IPS DF 6.9 (cell line): Measurements from ENCODE around the gene USP2.

ENCODE experiments used
- DNase-seq: peaks from one replicate; pipeline ENCODE4 v3.0.0-alpha.2; 2013; ENCODE audit warnings: low read depth, low spot score
- H3K27ac ChIP-seq: one replicate; pipeline ENCODE4 v1.5.1; 2013; ENCODE audit warnings: low read length, control low read depth
- H3K27me3 ChIP-seq: 2 replicates; pipeline ENCODE4 v1.6.1; 2013; ENCODE audit warnings: mild to moderate bottlenecking, low read length; ENCODE audit not compliant: control insufficient read depth, insufficient read depth
- H3K36me3 ChIP-seq: 2 replicates; pipeline ENCODE4 v1.6.1; 2013; ENCODE audit warnings: low read length; ENCODE audit not compliant: control insufficient read depth, insufficient read depth
- H3K4me1 ChIP-seq: 2 replicates; pipeline ENCODE4 v1.6.1; 2013; ENCODE audit warnings: low read length; ENCODE audit not compliant: control insufficient read depth, insufficient read depth
- H3K4me3 ChIP-seq: 2 replicates; pipeline ENCODE4 v1.5.1; 2013; ENCODE audit warnings: mild to moderate bottlenecking, low read length
- H3K9me3 ChIP-seq: 2 replicates; pipeline ENCODE4 v1.6.1; 2013; ENCODE audit warnings: low read length, inconsistent platforms; ENCODE audit not compliant: control insufficient read depth, insufficient read depth
- WGBS: extraction: QIAGEN DNeasy Blood & Tissue Kit; methylation state at CpG from one replicate; pipeline ENCODE4 v1.1.7; 2013; ENCODE audit warnings: mixed read lengths, missing lambda C conversion rate; ENCODE audit not compliant: insufficient read length, insufficient coverage; 5-methylcytosine and 5-hydroxymethylcytosine counted together

Gene USP2

GRCh38 chr11:119351232-119351631 lies 30.3 kb downstream of the USP2 start:
- Histone ChIP-seq H3K27ac (no peak overlapping the region), H3K4me1 (no peaks in the 10 kb centered on the region), H3K27me3 (no peaks in the 10 kb centered on the region), H3K4me3 (no peak overlapping the region), H3K9me3 (no peaks in the 10 kb centered on the region), H3K36me3 (no peaks in the 10 kb centered on the region)
- no CpG with 5 or more reads among the region's 2 CpGs for WGBS
- DNase-seq: no peak

- Histone ChIP-seq H3K36me3 (no peaks in the 10 kb centered on the region), H3K4me1 (no peaks in the 10 kb centered on the region), H3K27ac (no peak overlapping the region), H3K27me3 (no peaks in the 10 kb centered on the region), H3K9me3 (no peaks in the 10 kb centered on the region), H3K4me3 (no peak overlapping the region)
- DNase-seq: no peak
- no CpG with 5 or more reads among the region's 6 CpGs for WGBS
These were observed 31.2 kb downstream of the USP2 start for GRCh38 chr11:119350302-119350701.

GRCh38 chr11:119347940-119348605 lies 33.4 kb downstream of the USP2 start:
- no CpG with 5 or more reads among the region's 16 CpGs for WGBS
- Histone ChIP-seq H3K4me3 (no peak overlapping the region), H3K4me1 (no peaks in the 10 kb centered on the region), H3K9me3 (no peaks in the 10 kb centered on the region), H3K27me3 (no peaks in the 10 kb centered on the region), H3K27ac (no peak overlapping the region), H3K36me3 (no peaks in the 10 kb centered on the region)
- DNase-seq: no peak

GRCh38 chr11:119347242-119347641 lies 34.2 kb downstream of the USP2 start:
- H3K27ac ChIP-seq: no peak overlapping the region
- no peaks in the 10 kb centered on the region for H3K36me3 ChIP-seq
- H3K4me3 ChIP-seq: no peak overlapping the region
- no peaks in the 10 kb centered on the region for H3K4me1 ChIP-seq
- H3K9me3 ChIP-seq: no peaks in the 10 kb centered on the region
- H3K27me3 ChIP-seq: no peaks in the 10 kb centered on the region
- no CpG with 5 or more reads among the region's 2 CpGs for WGBS
- no peak for DNase-seq

- no peak for DNase-seq
- Histone ChIP-seq H3K27ac (no peak within 1 kb of the TSS), H3K9me3 (no peaks in the 10 kb centered on the region), H3K4me1 (0 out of 2 replicates have a peak, but pooled peaks cover 2% of the 10 kb centered on the region), H3K4me3 (no peak within 1 kb of the TSS), H3K36me3 (no peaks in the 10 kb centered on the region), H3K27me3 (peaks cover 5% of the 10 kb centered on the region; the same call in 1 of the 2 replicates)
- WGBS: no CpG with 5 or more reads among the region's 6 CpGs
These were observed 34.9 kb downstream of the USP2 start, which contains the start of gene MFRP for GRCh38 chr11:119346605-119347004. Gene MFRP, minus strand, starts transcription at chr11:119346705. Its CDS starts 192 bp downstream, at chr11:119346513.

GRCh38 chr11:119345685-119346084 lies 35.8 kb downstream of the USP2 start:
- H3K36me3 ChIP-seq: no peaks in the 10 kb centered on the region
- peaks cover 12% of the 10 kb centered on the region; the same call in 1 of the 2 replicates for H3K27me3 ChIP-seq
- no CpG with 5 or more reads among the region's 12 CpGs for WGBS
- H3K4me1 ChIP-seq: peaks cover 5% of the 10 kb centered on the region; the same call in 1 of the 2 replicates
- H3K4me3 ChIP-seq: no peak overlapping the region
- no peak overlapping the region for H3K27ac ChIP-seq
- H3K9me3 ChIP-seq: no peaks in the 10 kb centered on the region
- no peak for DNase-seq

- DNase-seq: no peak
- Histone ChIP-seq H3K27me3 (peaks cover 12% of the 10 kb centered on the region; the same call in 1 of the 2 replicates), H3K4me1 (peaks cover 5% of the 10 kb centered on the region), H3K4me3 (no peak overlapping the region), H3K9me3 (no peaks in the 10 kb centered on the region), H3K27ac (no peak overlapping the region), H3K36me3 (no peaks in the 10 kb centered on the region)
- no CpG with 5 or more reads among the region's 14 CpGs for WGBS
These were observed 37.0 kb downstream of the USP2 start for GRCh38 chr11:119344291-119345010.

GRCh38 chr11:119343726-119344125 lies 37.8 kb downstream of the USP2 start:
- peaks cover 16% of the 10 kb centered on the region for H3K27me3 ChIP-seq
- DNase-seq: no peak
- no peak overlapping the region for H3K4me3 ChIP-seq
- peaks cover 10% of the 10 kb centered on the region for H3K4me1 ChIP-seq
- H3K27ac ChIP-seq: no peak overlapping the region
- WGBS: no CpG with 5 or more reads among the region's 7 CpGs
- no peaks in the 10 kb centered on the region for H3K9me3 ChIP-seq
- no peaks in the 10 kb centered on the region for H3K36me3 ChIP-seq

GRCh38 chr11:119342362-119343130 lies 38.9 kb downstream of the USP2 start:
- Histone ChIP-seq H3K4me3 (no peak overlapping the region), H3K36me3 (no peaks in the 10 kb centered on the region), H3K27ac (no peak overlapping the region), H3K4me1 (peaks cover 11% of the 10 kb centered on the region), H3K9me3 (no peaks in the 10 kb centered on the region), H3K27me3 (peaks cover 16% of the 10 kb centered on the region)
- no CpG with 5 or more reads among the region's 10 CpGs for WGBS
- DNase-seq: no peak

- Histone ChIP-seq H3K27ac (no peak overlapping the region), H3K36me3 (no peaks in the 10 kb centered on the region), H3K27me3 (peaks cover 16% of the 10 kb centered on the region), H3K4me1 (peaks cover 12% of the 10 kb centered on the region), H3K4me3 (no peak overlapping the region), H3K9me3 (no peaks in the 10 kb centered on the region)
- DNase-seq: no peak
- no CpG with 5 or more reads among the region's 7 CpGs for WGBS
These were observed 39.5 kb downstream of the USP2 start for GRCh38 chr11:119342023-119342300.
